HepG2 (cell line): Measurements from ENCODE around the gene HID1. TPM values are rescaled to one million over a fixed set of nuclear protein-coding genes. Genes with fewer than 3 reads are reported as not detected.

Source experiments
- ATAC-seq: fragments of 200-7000 bp; cut with Tn5 transposase; 3 replicates; pipeline ENCODE4 v1.9.1; 2020; ENCODE audit warnings: mild to moderate bottlenecking, moderate library complexity
- BruUV-seq: library from RNA; stranded (reverse); fragments of 400-500 nt; replicated peaks from 2 replicates; lab custom pipeline; 2021; lab: Mats Ljungman, UMichigan
- CTCF ChIA-PET: fragments of 300-600 bp; formaldehyde crosslinking; extraction: SDS; loops from one replicate; lab custom pipeline; 2021; ENCODE audit warnings: low total read pairs, inconsistent platforms, low intra/inter-chr PET ratio; lab: Yijun Ruan, JAX
- POLR2A ChIA-PET: fragments of 350-600 bp; sonication (Branson Sonifier 250); formaldehyde crosslinking; loops from one replicate; lab custom pipeline; 2020; ENCODE audit warnings: antibody characterized with exemption, inconsistent platforms; lab: Yijun Ruan, JAX
- DNase-seq: peaks from one replicate; pipeline ENCODE4 v3.0.0-alpha.2; 2015; ENCODE audit warnings: low spot score
- FAIRE-seq: peaks from 3 replicates; lab custom pipeline; 2011; peaks lifted over from hg19 to GRCh38; lab: Jason Lieb, UNC
- H2AFZ ChIP-seq: one replicate; pipeline ENCODE4 v1.6.1; 2011; ENCODE audit warnings: low read length, inconsistent platforms
- H3K27ac ChIP-seq: fragments of 300-600 bp; 3 replicates; pipeline ENCODE4 v1.8.0; 2011; ENCODE audit warnings: mixed run types, mild to moderate bottlenecking, mixed read lengths, low read length, inconsistent platforms; ENCODE audit not compliant: insufficient read depth; ENCODE audit errors: extremely low read length
- H3K27me3 ChIP-seq, 2 experiments: fragments of 200-600 bp in 1 of 2; 2 replicates in 1 of 2; 3 replicates in 1 of 2; pipeline versions ENCODE4 v1.6.0 to v1.8.0; 2011; ENCODE audit warnings: low read length in 2 of 2, mild to moderate bottlenecking in 2 of 2, moderate library complexity in 2 of 2, inconsistent platforms in 1 of 2; ENCODE audit not compliant: insufficient read depth in 2 of 2, control insufficient read depth in 1 of 2
- H3K36me3 ChIP-seq, 2 experiments: fragments of 200-600 bp in 1 of 2; replicated peaks in 1 of 2; 2 replicates in 1 of 2; 3 replicates in 1 of 2; pipeline versions ENCODE4 v1.5.1 to v1.8.0; 2011; ENCODE audit warnings: low read length in 2 of 2, inconsistent platforms in 1 of 2; ENCODE audit not compliant: insufficient read depth in 2 of 2, control insufficient read depth in 1 of 2
- H3K4me1 ChIP-seq: 2 replicates; pipeline ENCODE4 v1.5.1; 2012; ENCODE audit warnings: low read length, inconsistent platforms; ENCODE audit not compliant: insufficient read depth
- H3K4me2 ChIP-seq: 2 replicates; pipeline ENCODE4 v1.6.0; 2011; ENCODE audit warnings: low read depth, low read length, inconsistent platforms
- H3K4me3 ChIP-seq, 3 experiments: fragments of 200-600 bp in 1 of 3; sonication (generic), shearing (Covaris generic) in 1 of 3; replicated peaks in 1 of 3; 2 replicates each; pipeline ENCODE4 v1.5.1; 2011 to 2016; ENCODE audit warnings: low read length in 3 of 3, inconsistent platforms in 2 of 3, low read depth in 2 of 3, mild to moderate bottlenecking in 2 of 3, control low read depth in 1 of 3, mixed read lengths in 1 of 3; ENCODE audit not compliant: insufficient read depth in 1 of 3
- H3K79me2 ChIP-seq: one replicate; pipeline ENCODE4 v1.6.1; 2011; ENCODE audit warnings: low read length, inconsistent platforms; ENCODE audit not compliant: insufficient read depth
- H3K9ac ChIP-seq: 2 replicates; pipeline ENCODE4 v1.6.0; 2011; ENCODE audit warnings: mild to moderate bottlenecking, low read depth, low read length, inconsistent platforms; ENCODE audit not compliant: insufficient read depth
- H3K9me3 ChIP-seq: 2 replicates; pipeline ENCODE4 v1.5.1; 2012; ENCODE audit warnings: mild to moderate bottlenecking, low read length
- H4K20me1 ChIP-seq: 2 replicates; pipeline ENCODE4 v1.6.0; 2011; ENCODE audit warnings: inconsistent platforms, mild to moderate bottlenecking, low read length, moderate library complexity; ENCODE audit not compliant: insufficient read depth
- ETV6 ChIP-seq: sonication (generic); formaldehyde crosslinking; conservative IDR thresholded peaks from 2 replicates; pipeline ENCODE4 v1.4.0; 2020; ENCODE audit warnings: missing genetic modification reagents
- HCFC1 ChIP-seq: fragments of 150-350 bp; IDR thresholded peaks from 2 replicates; pipeline ENCODE4 v1.6.1; 2014; ENCODE audit warnings: low read depth, low read length
- HHEX ChIP-seq: IDR thresholded peaks from 2 replicates; pipeline ENCODE4 v1.6.1; 2016; ENCODE audit warnings: control low read depth
- KMT2A ChIP-seq: sonication (generic); formaldehyde crosslinking; IDR thresholded peaks from 2 replicates; pipeline ENCODE4 v1.4.0; 2020; ENCODE audit warnings: missing genetic modification reagents
- NFRKB ChIP-seq: fragments of 450-650 bp; IDR thresholded peaks from 2 replicates; pipeline ENCODE4 v1.6.1; 2017
- SMAD1 ChIP-seq: sonication (generic); formaldehyde crosslinking; IDR thresholded peaks from 2 replicates; pipeline ENCODE4 v1.4.0; 2020; ENCODE audit warnings: missing genetic modification reagents, low read depth, mild to moderate bottlenecking, borderline replicate concordance
- SOX13 ChIP-seq, 3 experiments: fragments of 450-650 bp in 1 of 3; sonication (generic) in 1 of 3; formaldehyde crosslinking in 1 of 3; IDR thresholded peaks in 2 of 3; conservative IDR thresholded peaks in 1 of 3; 2 replicates each; pipeline versions ENCODE4 v1.5.0 to v1.6.1; 2016 to 2020; ENCODE audit warnings: antibody characterized with exemption in 1 of 3, mild to moderate bottlenecking in 1 of 3, missing compliant biosample characterization in 1 of 3, missing genetic modification reagents in 1 of 3, moderate library complexity in 1 of 3
- ZC3H4 ChIP-seq: sonication (generic); formaldehyde crosslinking; IDR thresholded peaks from 2 replicates; pipeline ENCODE4 v1.4.0; 2020; ENCODE audit warnings: missing genetic modification reagents, borderline replicate concordance
- ZNF124 ChIP-seq: sonication (generic); formaldehyde crosslinking; IDR thresholded peaks from 2 replicates; pipeline ENCODE4 v1.4.0; 2020; ENCODE audit warnings: missing genetic modification reagents
- ZNF3 ChIP-seq: IDR thresholded peaks from 2 replicates; pipeline ENCODE4 v1.7.0; 2017; ENCODE audit warnings: inconsistent platforms
- ZNF337 ChIP-seq: sonication (generic); formaldehyde crosslinking; IDR thresholded peaks from 2 replicates; pipeline ENCODE4 v1.5.1; 2020; ENCODE audit warnings: missing genetic modification reagents, low read depth, mild to moderate bottlenecking, borderline replicate concordance
- ZNF577 ChIP-seq: sonication (generic); formaldehyde crosslinking; IDR thresholded peaks from 2 replicates; pipeline ENCODE4 v1.4.0; 2020; ENCODE audit warnings: mild to moderate bottlenecking, low read depth, missing genetic modification reagents, borderline replicate concordance
- ZNF614 ChIP-seq: IDR thresholded peaks from 2 replicates; pipeline ENCODE4 v1.6.1; 2018; ENCODE audit warnings: missing biosample characterization, missing genetic modification reagents, inconsistent platforms, borderline replicate concordance
- ZNF790 ChIP-seq: sonication (generic); formaldehyde crosslinking; IDR thresholded peaks from 2 replicates; pipeline ENCODE4 v1.8.0; 2022; ENCODE audit warnings: missing genetic modification reagents, mild to moderate bottlenecking, borderline replicate concordance
- WGBS: methylation state at CpG from one replicate; pipeline ENCODE4 v1.1.6; 2017; ENCODE audit warnings: low lambda C conversion rate; 5-methylcytosine and 5-hydroxymethylcytosine counted together
- in situ Hi-C: cut with HindIII; loops from 2 replicates; pipeline ENCODE4 v1.10.0; 2017; ENCODE audit warnings: low pct_unique_long_range_greater_than_20kb; ENCODE audit not compliant: extremely low pct_ligation_motif_present
- intact Hi-C: fragments of 100-400 bp; cut with micrococcal nuclease; formaldehyde crosslinking; loops from one replicate; pipeline ENCODE4 v1.10.0; 2022; ENCODE audit not compliant: unreplicated experiment
- polyA plus RNA-seq, 8 experiments: library from polyadenylated mRNA; depleted of rRNA in 3 of 8; stranded (reverse) in 7 of 8; unstranded in 1 of 8; fragments of >200 nt; fragmentation: Illumina TruSeq in 4 of 8; extraction: Trizol in 4 of 8; gene quantifications; 2 replicates each; pipeline versions ENCODE4 v1.2.1 to v1.2.3, GENCODE V29; 2011 to 2016; ENCODE audit warnings: low read depth in 4 of 8, missing spikeins in 1 of 8, mixed read lengths in 1 of 8; ENCODE audit not compliant: insufficient read depth in 1 of 8
- total RNA-seq, 5 experiments: library from RNA; depleted of rRNA; stranded (reverse); fragments of >200 nt; fragmentation: Illumina TruSeq; extraction: Trizol; gene quantifications; 2 replicates each; pipeline ENCODE4 v1.2.3, GENCODE V29; 2016; ENCODE audit warnings: low read depth in 1 of 5
- TF ChIP-seq, protein P1 (sequence below): sonication (generic); formaldehyde crosslinking; IDR thresholded peaks from 2 replicates; pipeline ENCODE4 v1.8.0; 2022; ENCODE audit warnings: mild to moderate bottlenecking, missing genetic modification reagents, borderline replicate concordance
- TF ChIP-seq, protein P2 (sequence below): sonication (generic); formaldehyde crosslinking; IDR thresholded peaks from 2 replicates; pipeline ENCODE4 v1.5.1; 2020; ENCODE audit warnings: missing genetic modification reagents, mild to moderate bottlenecking, borderline replicate concordance

HID1 gene
- total and polyA plus RNA-seq, 2 of the 13 experiments (the other 11 are each of a cell fraction or from before 2014, with no cell fraction given): 2.1 to 10.6 TPM

DNA sequence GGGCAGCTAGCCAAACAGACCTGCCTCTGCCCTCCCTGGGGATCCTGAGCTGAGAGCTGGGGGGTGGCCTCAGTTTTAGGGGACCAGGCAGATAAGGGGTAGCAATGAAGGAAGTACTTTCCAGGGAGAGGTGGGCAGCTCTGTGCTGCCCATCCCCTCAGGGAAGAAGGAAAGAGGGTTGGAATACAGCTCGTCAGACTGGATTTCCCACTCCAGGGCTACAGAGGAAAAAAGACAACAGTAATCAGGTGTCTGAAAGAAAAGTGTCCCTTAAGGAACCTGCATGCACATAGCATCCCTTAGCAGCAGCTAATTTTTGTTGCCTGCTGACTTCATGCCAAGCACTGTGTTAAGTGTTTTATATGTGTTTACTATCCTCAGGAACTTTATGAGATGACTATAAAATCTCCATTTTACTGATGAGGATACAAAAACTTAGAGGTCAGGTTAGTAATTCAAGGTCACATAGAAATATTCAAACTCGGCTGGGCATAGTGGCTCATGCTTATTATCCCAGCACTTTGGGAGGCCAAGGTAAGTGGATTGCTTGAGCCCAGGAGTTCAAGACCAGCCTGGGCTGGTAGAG lies 36.7 kb upstream of the HID1 start:
- TF ChIP-seq, protein P1, sequence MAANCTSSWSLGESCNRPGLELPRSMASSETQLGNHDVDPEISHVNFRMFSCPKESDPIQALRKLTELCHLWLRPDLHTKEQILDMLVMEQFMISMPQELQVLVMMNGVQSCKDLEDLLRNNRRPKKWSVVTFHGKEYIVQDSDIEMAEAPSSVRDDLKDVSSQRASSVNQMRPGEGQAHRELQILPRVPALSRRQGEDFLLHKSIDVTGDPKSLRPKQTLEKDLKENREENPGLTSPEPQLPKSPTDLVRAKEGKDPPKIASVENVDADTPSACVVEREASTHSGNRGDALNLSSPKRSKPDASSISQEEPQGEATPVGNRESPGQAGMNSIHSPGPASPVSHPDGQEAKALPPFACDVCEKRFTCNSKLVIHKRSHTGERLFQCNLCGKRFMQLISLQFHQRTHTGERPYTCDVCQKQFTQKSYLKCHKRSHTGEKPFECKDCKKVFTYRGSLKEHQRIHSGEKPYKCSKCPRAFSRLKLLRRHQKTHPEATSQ (CRISPR knock-in tag): no peak
- TF ChIP-seq SOX13 (IDR thresholded peaks at IDR 0.05) (no peak), SOX13 (CRISPR knock-in tag; conservative IDR thresholded peaks at IDR 0.05 in 1 of 2, IDR thresholded peaks at IDR 0.05 in 1 of 2) (no peak), ZNF614 (no peak), ZNF337 (no peak), SMAD1 (CRISPR knock-in tag) (no peak), NFRKB (no peak), ETV6 (CRISPR knock-in tag) (no peak), ZNF577 (no peak), ZNF790 (CRISPR knock-in tag) (no peak), ZNF3 (CRISPR knock-in tag) (no peak), HCFC1 (no peak), HHEX (CRISPR knock-in tag) (no peak), KMT2A (no peak), ZNF124 (CRISPR knock-in tag) (no peak), ZC3H4 (CRISPR knock-in tag) (no peak)
- TF ChIP-seq, protein P2, sequence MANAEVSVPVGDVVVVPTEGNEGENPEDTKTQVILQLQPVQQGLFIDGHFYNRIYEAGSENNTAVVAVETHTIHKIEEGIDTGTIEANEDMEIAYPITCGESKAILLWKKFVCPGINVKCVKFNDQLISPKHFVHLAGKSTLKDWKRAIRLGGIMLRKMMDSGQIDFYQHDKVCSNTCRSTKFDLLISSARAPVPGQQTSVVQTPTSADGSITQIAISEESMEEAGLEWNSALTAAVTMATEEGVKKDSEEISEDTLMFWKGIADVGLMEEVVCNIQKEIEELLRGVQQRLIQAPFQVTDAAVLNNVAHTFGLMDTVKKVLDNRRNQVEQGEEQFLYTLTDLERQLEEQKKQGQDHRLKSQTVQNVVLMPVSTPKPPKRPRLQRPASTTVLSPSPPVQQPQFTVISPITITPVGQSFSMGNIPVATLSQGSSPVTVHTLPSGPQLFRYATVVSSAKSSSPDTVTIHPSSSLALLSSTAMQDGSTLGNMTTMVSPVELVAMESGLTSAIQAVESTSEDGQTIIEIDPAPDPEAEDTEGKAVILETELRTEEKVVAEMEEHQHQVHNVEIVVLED: no peak
- TF ChIP-seq, all 625 proteins: peak for 0
- no peaks in the 10 kb centered on the region for H3K9me3 ChIP-seq
- H3K9ac ChIP-seq: no peak overlapping the region
- ATAC-seq: no peak
- no TSS peak for BruUV-seq
- no peak for FAIRE-seq
- H4K20me1 ChIP-seq: no peaks in the 10 kb centered on the region
- H3K27ac ChIP-seq: no peak overlapping the region
- H3K4me1 ChIP-seq: peaks cover 28% of the 10 kb centered on the region
- intact Hi-C loops: no loop called here
- H3K4me3 ChIP-seq: no peak overlapping the region
- 11% methylated on average over 2 of the region's 2 CpGs for WGBS
- no peak for DNase-seq
- CTCF ChIA-PET: no interaction called here
- in situ Hi-C loops: loop anchor here (5.0 kb wide), 2 partner anchors 47 to 92 kb away; no protein-coding TSS in a partner anchor
- no peaks in the 10 kb centered on the region; a peak in 2 of 5 replicates for H3K27me3 ChIP-seq
- POLR2A ChIA-PET: interaction anchor here (0.7 to 4.3 kb wide), 2 partner anchors 47 to 260 kb away, joined by 3 to 94 read pairs; no protein-coding TSS in a partner anchor
- no peak overlapping the region for H2AFZ ChIP-seq
- no peak overlapping the region for H3K4me2 ChIP-seq
- no peaks in the 10 kb centered on the region for H3K36me3 ChIP-seq
- peaks cover 14% of the 10 kb centered on the region for H3K79me2 ChIP-seq
